Endothelial cell of umbilical vein (primary cell): ENCODE measurements around the gene C17orf100. TPM values are rescaled to one million over a fixed set of nuclear protein-coding genes. Genes with fewer than 3 reads are reported as not detected.

Experiments used
- BruUV-seq: library from RNA; stranded (reverse); fragments of 400-500 nt; replicated peaks from 2 replicates; lab custom pipeline; 2021; lab: Mats Ljungman, UMichigan
- CTCF ChIA-PET: fragments of 300-600, 350-600 bp; sonication (Branson Sonifier 250); formaldehyde crosslinking; loops from one replicate; lab custom pipeline; 2021; ENCODE audit warnings: antibody characterized with exemption, inconsistent platforms; lab: Charles Lee
- POLR2A ChIA-PET: fragments of 300-600, 350-600 bp; sonication (Branson Sonifier 250); formaldehyde crosslinking; loops from one replicate; lab custom pipeline; 2021; ENCODE audit warnings: antibody characterized with exemption, inconsistent platforms; lab: Charles Lee
- DNase-seq: peaks from one replicate; pipeline ENCODE4 v3.0.0-alpha.2; 2011; ENCODE audit warnings: low read depth, low spot score
- FAIRE-seq: peaks from 2 replicates; lab custom pipeline; 2011; peaks lifted over from hg19 to GRCh38; lab: Jason Lieb, UNC
- H2AFZ ChIP-seq: 2 replicates; pipeline ENCODE4 v1.6.0; 2012; ENCODE audit warnings: low read depth, low read length, control low read depth, inconsistent platforms
- H3K27ac ChIP-seq: 2 replicates; pipeline ENCODE4 v1.5.1; 2011; ENCODE audit warnings: low read depth, mild to moderate bottlenecking, control low read depth, low read length, moderate library complexity; ENCODE audit not compliant: insufficient read depth
- H3K27me3 ChIP-seq, 2 experiments: 2 replicates each; pipeline versions ENCODE4 v1.6.0 to v1.6.1; 2011; ENCODE audit warnings: low read length in 2 of 2, mixed read lengths in 1 of 2; ENCODE audit not compliant: control insufficient read depth in 2 of 2, insufficient read depth in 2 of 2
- H3K36me3 ChIP-seq, 2 experiments: 2 replicates in 1 of 2; 3 replicates in 1 of 2; pipeline ENCODE4 v1.5.1; 2011; ENCODE audit warnings: low read length in 2 of 2, mild to moderate bottlenecking in 1 of 2, moderate library complexity in 1 of 2; ENCODE audit not compliant: control insufficient read depth in 2 of 2, insufficient read depth in 2 of 2; ENCODE audit errors: extremely low read depth in 1 of 2
- H3K4me1 ChIP-seq: 3 replicates; pipeline ENCODE4 v1.5.1; 2011; ENCODE audit warnings: mild to moderate bottlenecking, low read length; ENCODE audit not compliant: control insufficient read depth, insufficient read depth; ENCODE audit errors: extremely low read depth
- H3K4me2 ChIP-seq: 2 replicates; pipeline ENCODE4 v1.6.1; 2011; ENCODE audit warnings: low read length, control low read depth, mixed read lengths; ENCODE audit not compliant: insufficient read depth
- H3K4me3 ChIP-seq, 3 experiments: fragments of 200-600 bp in 1 of 3; sonication (generic), shearing (Covaris generic) in 1 of 3; replicated peaks in 1 of 3; 2 replicates each; pipeline ENCODE4 v1.5.1; 2011 to 2016; ENCODE audit warnings: control low read depth in 3 of 3, low read length in 3 of 3, mild to moderate bottlenecking in 2 of 3, inconsistent platforms in 1 of 3, low read depth in 1 of 3, moderate library complexity in 1 of 3; ENCODE audit not compliant: insufficient read depth in 1 of 3
- H3K79me2 ChIP-seq: 2 replicates; pipeline ENCODE4 v1.6.0; 2012; ENCODE audit warnings: low read length, inconsistent platforms; ENCODE audit not compliant: control insufficient read depth, insufficient read depth
- H3K9ac ChIP-seq: replicated peaks from 2 replicates; pipeline ENCODE3; 2011; ENCODE audit warnings: low read length, control low read depth; ENCODE audit not compliant: insufficient read depth; ENCODE audit errors: extremely low read depth
- H3K9me1 ChIP-seq: replicated peaks from 3 replicates; pipeline ENCODE4 v1.6.0; 2011; ENCODE audit warnings: mild to moderate bottlenecking, low read length; ENCODE audit not compliant: control insufficient read depth, insufficient read depth; ENCODE audit errors: extremely low read depth
- H3K9me3 ChIP-seq: replicated peaks from 2 replicates; pipeline ENCODE4 v1.5.1; 2012; ENCODE audit warnings: low read length, inconsistent platforms; ENCODE audit not compliant: control insufficient read depth, insufficient read depth
- H4K20me1 ChIP-seq: replicated peaks from 2 replicates; pipeline ENCODE3; 2011; ENCODE audit warnings: mild to moderate bottlenecking, low read length; ENCODE audit not compliant: control insufficient read depth, insufficient read depth; ENCODE audit errors: extremely low read depth
- CTCF ChIP-seq, 2 donors: IDR thresholded peaks; 1 replicate in 1 of 2; 2 replicates in 1 of 2; pipeline ENCODE4 v1.5.1; 2011; ENCODE audit warnings: low read length in 2 of 2, mild to moderate bottlenecking in 2 of 2, moderate library complexity in 2 of 2, control low read depth in 1 of 2, inconsistent platforms in 1 of 2, low read depth in 1 of 2; ENCODE audit not compliant: insufficient read depth in 1 of 2; ENCODE audit errors: extremely low read depth in 1 of 2
- EZH2 ChIP-seq: IDR thresholded peaks from 2 replicates; pipeline ENCODE4 v1.6.1; 2012; ENCODE audit warnings: borderline replicate concordance, low read depth, mild to moderate bottlenecking, moderate library complexity, low read length, inconsistent platforms; ENCODE audit not compliant: severe bottlenecking
- FOS ChIP-seq: IDR thresholded peaks from 2 replicates; pipeline ENCODE4 v1.6.1; 2011; ENCODE audit warnings: mild to moderate bottlenecking, low read length, moderate library complexity, borderline replicate concordance; ENCODE audit not compliant: insufficient read depth
- GATA2 ChIP-seq: IDR thresholded peaks from 2 replicates; pipeline ENCODE4 v1.7.0; 2011; ENCODE audit warnings: low read depth, mild to moderate bottlenecking, moderate library complexity, mixed read lengths, low read length; ENCODE audit not compliant: insufficient read length, insufficient read depth
- JUN ChIP-seq: IDR thresholded peaks from 2 replicates; pipeline ENCODE4 v1.6.1; 2011; ENCODE audit warnings: borderline replicate concordance, low read depth; ENCODE audit not compliant: insufficient read length, insufficient read depth
- MAX ChIP-seq: IDR thresholded peaks from 2 replicates; pipeline ENCODE4 v1.6.1; 2011; ENCODE audit not compliant: insufficient read depth, insufficient read length
- MYC ChIP-seq: IDR thresholded peaks from one replicate; pipeline ENCODE4 v1.6.1; 2011; ENCODE audit warnings: mild to moderate bottlenecking, low read depth, low read length
- POLR2A ChIP-seq: IDR thresholded peaks from 2 replicates; pipeline ENCODE4 v1.6.1; 2012; ENCODE audit warnings: low read depth, mild to moderate bottlenecking, control low read depth, low read length
- POLR2AphosphoS5 ChIP-seq: IDR thresholded peaks from 2 replicates; pipeline ENCODE4 v1.6.1; 2012; ENCODE audit warnings: low read depth, mild to moderate bottlenecking, control low read depth, low read length, moderate library complexity; ENCODE audit not compliant: insufficient read depth
- dilution Hi-C: fragments of 300-500 bp; cut with MboI; formaldehyde crosslinking; loops from one replicate; pipeline ENCODE4 v1.15.0; 2019; ENCODE audit warnings: low sequenced_read_pairs; ENCODE audit not compliant: extremely low pct_ligation_motif_present
- intact Hi-C: fragments of 100-400 bp; cut with micrococcal nuclease; formaldehyde crosslinking; loops from one replicate; pipeline ENCODE4 v1.10.0; 2022
- polyA plus RNA-seq, 4 experiments: library from polyadenylated mRNA; depleted of rRNA in 3 of 4; stranded (reverse) in 3 of 4; unstranded in 1 of 4; fragments of >200 nt; gene quantifications; 2 replicates each; pipeline versions ENCODE4 v1.2.1 to v1.2.3, GENCODE V29; 2011 to 2012; ENCODE audit warnings: missing spikeins in 1 of 4
- total RNA-seq: library from RNA; stranded (reverse); gene quantifications from 2 replicates; pipeline ENCODE4 v1.2.3, GENCODE V29; 2021

The C17orf100 gene
- total and polyA plus RNA-seq, 2 donors (not counting 3 experiments of a cell fraction or from before 2014, with no cell fraction given), result 0.99 to 1.4 TPM

- ChIA-PET CTCF (interaction anchor here (0.6 to 3.3 kb wide), 2 partner anchors 240 to 333 kb away, joined by 3 to 9 read pairs; no protein-coding TSS in a partner anchor), POLR2A (no interaction called here)
- no peak overlapping the region for H3K27ac ChIP-seq
- DNase-seq (no peak), FAIRE-seq (no peak)
- no peaks in the 10 kb centered on the region for H3K79me2 ChIP-seq
- no peak overlapping the region for H2AFZ ChIP-seq
- no peak overlapping the region for H3K9ac ChIP-seq
- peaks cover 0 to 2% of the 10 kb centered on the region in 2 experiments for H3K27me3 ChIP-seq
- no peaks in the 10 kb centered on the region for H3K9me3 ChIP-seq
- BruUV-seq, result no TSS peak
- H3K9me1 ChIP-seq, result no peaks in the 10 kb centered on the region
- H3K36me3 ChIP-seq, result no peaks in the 10 kb centered on the region
- no peak overlapping the region for H3K4me3 ChIP-seq
- H3K4me2 ChIP-seq, result no peak overlapping the region
- dilution Hi-C loops, result no loop called here
- no peaks in the 10 kb centered on the region for H4K20me1 ChIP-seq
- intact Hi-C loops, result no loop called here
- TF ChIP-seq JUN, result no peak
- no peak for TF ChIP-seq EZH2
- no peak for TF ChIP-seq POLR2A
- TF ChIP-seq FOS, result no peak
- no peak for TF ChIP-seq CTCF (IDR thresholded peaks at IDR 0.05; ENCODE audit: extremely low read depth in 1 of 2, insufficient read depth in 1 of 2, low read depth in 1 of 2, low read length in 2 of 2)
- no peak for TF ChIP-seq POLR2AphosphoS5
- no peak for TF ChIP-seq GATA2
- no peak for TF ChIP-seq MAX
- no peak for TF ChIP-seq MYC
- no peaks in the 10 kb centered on the region for H3K4me1 ChIP-seq
These were observed 19.4 kb downstream of the C17orf100 start for GRCh38 chr17:6670999-6671398.
